OCI-LY3 (cell line): ENCODE measurements around the gene SMYD2.

Experiments
- H2AFZ ChIP-seq: fragments of 200-600, 300-600 bp; shearing (Covaris generic); 2 replicates; pipeline ENCODE4 v1.6.0; 2014; ENCODE audit warnings: antibody characterized with exemption, low read depth, low read length
- H3K27ac ChIP-seq: fragments of 200-600, 300-600 bp; sonication (generic); 2 replicates; pipeline ENCODE4 v1.5.1; 2014; ENCODE audit warnings: mild to moderate bottlenecking, low read length, moderate library complexity, mixed read lengths
- H3K27me3 ChIP-seq: fragments of 200-600, 300-600 bp; sonication (generic); 2 replicates; pipeline ENCODE4 v1.6.1; 2014; ENCODE audit warnings: low read depth, low read length, mixed read lengths
- H3K36me3 ChIP-seq: fragments of 200-600, 300-600 bp; sonication (generic); replicated peaks from 2 replicates; pipeline ENCODE3; 2014; ENCODE audit warnings: low read depth, low read length, mixed read lengths
- H3K4me1 ChIP-seq: fragments of 300-600, 200-600 bp; sonication (generic); 2 replicates; pipeline ENCODE4 v1.6.1; 2014; ENCODE audit warnings: low read length, mixed read lengths
- H3K4me2 ChIP-seq: fragments of 200-600, 300-600 bp; sonication (generic); 2 replicates; pipeline ENCODE4 v1.6.1; 2014; ENCODE audit warnings: low read length, mixed read lengths
- H3K4me3 ChIP-seq: fragments of 300-600, 200-600 bp; sonication (generic); 2 replicates; pipeline ENCODE4 v1.5.1; 2014; ENCODE audit warnings: antibody characterized with exemption, mild to moderate bottlenecking, low read length, moderate library complexity
- H3K79me2 ChIP-seq: fragments of 300-600, 200-600 bp; shearing (Covaris generic); 2 replicates; pipeline ENCODE4 v1.6.1; 2014; ENCODE audit warnings: mild to moderate bottlenecking, low read length, mixed read lengths
- H3K9ac ChIP-seq: fragments of 300-600, 200-600 bp; shearing (Covaris generic); 2 replicates; pipeline ENCODE4 v1.6.0; 2014; ENCODE audit warnings: mild to moderate bottlenecking, low read length, moderate library complexity
- H3K9me3 ChIP-seq: fragments of 200-600, 300-600 bp; shearing (Covaris generic); 2 replicates; pipeline ENCODE4 v1.6.1; 2014; ENCODE audit warnings: low read length, mixed read lengths; ENCODE audit not compliant: insufficient read depth
- H4K20me1 ChIP-seq: fragments of 200-600, 300-600 bp; sonication (generic); 2 replicates; pipeline ENCODE4 v1.6.1; 2016; ENCODE audit warnings: low read length, mixed read lengths; ENCODE audit not compliant: insufficient read depth
- CTCF ChIP-seq: fragments of 200-600, 300-600 bp; sonication (generic); IDR thresholded peaks from 2 replicates; pipeline ENCODE4 v1.5.1; 2014; ENCODE audit warnings: antibody characterized with exemption, low read length, low read depth
- EZH2phosphoT487 ChIP-seq: fragments of 200-600 bp; shearing (Covaris generic); IDR thresholded peaks from 2 replicates; pipeline ENCODE4 v1.6.1; 2018; ENCODE audit warnings: antibody characterized with exemption, mixed run types, low read depth

The SMYD2 gene

GRCh38 chr1:214380396-214380795 lies 99.4 kb downstream of the SMYD2 start:
- Histone ChIP-seq H3K9ac (no peak overlapping the region), H3K4me3 (no peak overlapping the region), H3K27ac (no peak overlapping the region), H3K4me2 (no peak overlapping the region), H4K20me1 (no peaks in the 10 kb centered on the region), H3K9me3 (no peaks in the 10 kb centered on the region), H3K79me2 (no peaks in the 10 kb centered on the region), H3K36me3 (no peaks in the 10 kb centered on the region), H3K27me3 (peaks cover 16% of the 10 kb centered on the region), H3K4me1 (no peaks in the 10 kb centered on the region), H2AFZ (no peak overlapping the region)
- no peak for TF ChIP-seq CTCF
- no peak for TF ChIP-seq EZH2phosphoT487

- TF ChIP-seq CTCF = no peak
- no peak for TF ChIP-seq EZH2phosphoT487
- Histone ChIP-seq H3K27ac (no peak overlapping the region), H2AFZ (no peak overlapping the region)
These were observed 100.2 kb downstream of the SMYD2 start for GRCh38 chr1:214380986-214381695.

GRCh38 chr1:214383381-214384372 lies 102.7 kb downstream of the SMYD2 start:
- no peaks in the 10 kb centered on the region for H4K20me1 ChIP-seq
- no peak for TF ChIP-seq EZH2phosphoT487
- no peak for TF ChIP-seq CTCF
- H3K36me3 ChIP-seq = no peaks in the 10 kb centered on the region
- H3K4me2 ChIP-seq = no peak overlapping the region
- H3K27me3 ChIP-seq = peaks cover 16% of the 10 kb centered on the region
- H3K27ac ChIP-seq = no peak overlapping the region
- H3K4me1 ChIP-seq = no peaks in the 10 kb centered on the region
- no peak overlapping the region for H3K4me3 ChIP-seq
- H3K9me3 ChIP-seq = no peaks in the 10 kb centered on the region
- H3K79me2 ChIP-seq = no peaks in the 10 kb centered on the region
- H2AFZ ChIP-seq = no peak overlapping the region
- H3K9ac ChIP-seq = no peak overlapping the region

More at GRCh38 chr1:214380986-214381695, 100.2 kb downstream of the SMYD2 start:
- Histone ChIP-seq H4K20me1 (no peaks in the 10 kb centered on the region), H3K27me3 (peaks cover 16% of the 10 kb centered on the region), H3K79me2 (no peaks in the 10 kb centered on the region), H3K9me3 (no peaks in the 10 kb centered on the region), H3K9ac (no peak overlapping the region), H3K4me1 (no peaks in the 10 kb centered on the region), H3K36me3 (no peaks in the 10 kb centered on the region), H3K4me2 (no peak overlapping the region), H3K4me3 (no peak overlapping the region)
